ENCODE results near the gene PRKAR1B.

PRKAR1B gene

GRCh38 chr7:527723-528122, 199.4 kb downstream of the PRKAR1B start:
- ChIA-PET POLR2A (ENCODE audit: low non-redundant PET) (no interaction called here), CTCF (interaction anchor here (1.0 kb wide), 1 partner anchor 11 kb away, joined by 3 read pairs; no protein-coding TSS in a partner anchor)
- TF ChIP-seq CTCF (conservative IDR thresholded peaks at IDR 0.05; ENCODE audit: low read depth): no peak
- no peak for DNase-seq (ENCODE audit: low spot score)
- no peak overlapping the region for H3K27ac ChIP-seq

GRCh38 chr7:526460-527034, 200.5 kb downstream of the PRKAR1B start:
- H3K27ac ChIP-seq: peak overlapping the region; percentile 98
- peak; percentile 75 for DNase-seq (ENCODE audit: low spot score)
- POLR2A ChIA-PET (ENCODE audit: low non-redundant PET): interaction anchor here (0.5 to 1.1 kb wide), 3 partner anchors 93 to 242 kb away, joined by 3 read pairs; no protein-coding TSS in a partner anchor
- CTCF ChIA-PET: interaction anchor here (0.8 to 1.1 kb wide), 3 partner anchors 13 to 195 kb away, joined by 4 to 5 read pairs (median 5); no protein-coding TSS in a partner anchor
- no peak for TF ChIP-seq CTCF (conservative IDR thresholded peaks at IDR 0.05; ENCODE audit: low read depth)

- no peak for TF ChIP-seq CTCF (conservative IDR thresholded peaks at IDR 0.05; ENCODE audit: low read depth)
- peak overlapping the region; percentile 98 for H3K27ac ChIP-seq
- CTCF ChIA-PET: interaction anchor here (0.8 to 1.1 kb wide), 3 partner anchors 12 to 194 kb away, joined by 4 to 5 read pairs (median 5); no protein-coding TSS in a partner anchor
- peak; percentile 66 for DNase-seq (ENCODE audit: low spot score)
- POLR2A ChIA-PET (ENCODE audit: low non-redundant PET): interaction anchor here (0.5 to 1.1 kb wide), 3 partner anchors 94 to 242 kb away, joined by 3 read pairs; no protein-coding TSS in a partner anchor
Measured at GRCh38 chr7:525740-526139, 201.3 kb downstream of the PRKAR1B start.

- H3K27ac ChIP-seq: peak overlapping the region; percentile 98
- no peak for DNase-seq (ENCODE audit: low spot score)
- ChIA-PET CTCF (no interaction called here), POLR2A (ENCODE audit: low non-redundant PET) (no interaction called here)
- TF ChIP-seq CTCF (conservative IDR thresholded peaks at IDR 0.05; ENCODE audit: low read depth): no peak
Measured at GRCh38 chr7:524800-525199, 202.3 kb downstream of the PRKAR1B start.

- no peak for TF ChIP-seq CTCF (conservative IDR thresholded peaks at IDR 0.05; ENCODE audit: low read depth)
- CTCF ChIA-PET: interaction anchor here (0.6 to 1.1 kb wide), 3 partner anchors 10 to 150 kb away, joined by 3 to 4 read pairs (median 3); no protein-coding TSS in a partner anchor
- H3K27ac ChIP-seq: peak overlapping the region; percentile 98
- POLR2A ChIA-PET (ENCODE audit: low non-redundant PET): interaction anchor here (0.7 kb wide), 1 partner anchor 16 kb away, joined by 3 read pairs; no protein-coding TSS in a partner anchor
- DNase-seq (ENCODE audit: low spot score): no peak
Measured at GRCh38 chr7:523347-524336, 203.4 kb downstream of the PRKAR1B start.

- TF ChIP-seq CTCF (conservative IDR thresholded peaks at IDR 0.05; ENCODE audit: low read depth): no peak
- POLR2A ChIA-PET (ENCODE audit: low non-redundant PET): no interaction called here
- CTCF ChIA-PET: interaction anchor here (0.6 to 1.1 kb wide), 4 partner anchors 9 to 778 kb away, joined by 3 to 5 read pairs (median 4); no protein-coding TSS in a partner anchor
- H3K27ac ChIP-seq: peak overlapping the region; percentile 98
- DNase-seq (ENCODE audit: low spot score): no peak
Measured at GRCh38 chr7:522951-523314, 204.1 kb downstream of the PRKAR1B start.

All from RWPE1 (cell line).